ENCODE data around the gene BRINP2.

BRINP2 gene

GRCh38 chr1:177236962-177237361 is 66.2 kb downstream of the BRINP2 start:
- no peak for DNase-seq
- no peaks in the 10 kb centered on the region for H3K27me3 ChIP-seq (ENCODE audit: insufficient read depth, low read depth, severe bottlenecking)
- no peaks in the 10 kb centered on the region for H3K36me3 ChIP-seq
- H3K4me3 ChIP-seq (ENCODE audit: low read depth, low read length): no peak overlapping the region
- H3K9me3 ChIP-seq (ENCODE audit: severe bottlenecking): no peaks in the 10 kb centered on the region
- no peak for TF ChIP-seq CTCF (IDR thresholded peaks at IDR 0.05; ENCODE audit: low read depth, low read length)
- no peak overlapping the region for H3K27ac ChIP-seq

DNA sequence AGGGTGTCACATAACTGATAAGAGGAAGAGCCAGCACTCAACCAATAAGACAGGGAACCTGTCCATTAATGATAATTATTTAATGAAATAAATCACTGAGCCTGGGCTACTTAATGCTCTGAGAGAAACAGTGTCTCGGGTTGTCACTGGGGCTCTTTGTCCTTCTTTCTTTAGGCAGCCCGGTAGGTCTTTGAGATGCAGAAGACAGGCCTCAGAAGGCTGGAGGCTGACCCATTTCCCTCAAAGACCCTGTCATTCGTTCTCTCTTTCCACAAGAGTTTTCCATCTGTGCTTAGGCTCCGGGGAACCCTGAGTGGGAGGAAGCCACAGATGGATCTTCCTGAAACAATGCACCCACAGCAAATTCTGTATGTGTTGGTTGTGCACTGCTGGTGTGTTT is 68.2 kb downstream of the BRINP2 start:
- no peak for TF ChIP-seq CTCF (IDR thresholded peaks at IDR 0.05; ENCODE audit: low read depth, low read length)
- DNase-seq: no peak
- no peaks in the 10 kb centered on the region for H3K27me3 ChIP-seq (ENCODE audit: insufficient read depth, low read depth, severe bottlenecking)
- no peaks in the 10 kb centered on the region for H3K9me3 ChIP-seq (ENCODE audit: severe bottlenecking)
- H3K4me3 ChIP-seq (ENCODE audit: low read depth, low read length): no peak overlapping the region
- no peak overlapping the region for H3K27ac ChIP-seq
- no peaks in the 10 kb centered on the region for H3K36me3 ChIP-seq

DNA sequence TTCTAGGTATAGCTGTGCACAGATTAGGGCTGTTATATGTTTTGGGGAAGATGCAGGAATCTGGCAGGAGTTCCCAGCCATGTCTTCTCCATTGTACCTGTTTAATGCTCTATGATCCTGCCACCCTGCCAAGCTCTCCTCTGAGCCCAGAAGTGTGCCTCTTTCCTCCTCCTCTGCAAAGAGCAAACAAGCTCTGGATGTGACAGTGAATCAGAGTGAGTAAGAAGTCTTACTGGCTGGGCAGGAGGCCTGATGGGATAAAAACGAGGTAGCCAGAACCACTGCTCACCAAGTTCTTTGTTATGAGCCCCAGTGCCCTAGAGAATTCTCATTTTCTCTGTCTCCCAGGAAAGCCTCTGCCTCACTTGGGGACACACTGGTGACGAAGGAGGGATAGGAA is 69.0 kb downstream of the BRINP2 start:
- TF ChIP-seq CTCF (IDR thresholded peaks at IDR 0.05; ENCODE audit: low read depth, low read length): no peak
- H3K27me3 ChIP-seq (ENCODE audit: insufficient read depth, low read depth, severe bottlenecking): no peaks in the 10 kb centered on the region
- no peak overlapping the region for H3K4me3 ChIP-seq (ENCODE audit: low read depth, low read length)
- H3K27ac ChIP-seq: no peak overlapping the region
- no peak for DNase-seq
- no peaks in the 10 kb centered on the region for H3K9me3 ChIP-seq (ENCODE audit: severe bottlenecking)
- no peaks in the 10 kb centered on the region for H3K36me3 ChIP-seq

DNA sequence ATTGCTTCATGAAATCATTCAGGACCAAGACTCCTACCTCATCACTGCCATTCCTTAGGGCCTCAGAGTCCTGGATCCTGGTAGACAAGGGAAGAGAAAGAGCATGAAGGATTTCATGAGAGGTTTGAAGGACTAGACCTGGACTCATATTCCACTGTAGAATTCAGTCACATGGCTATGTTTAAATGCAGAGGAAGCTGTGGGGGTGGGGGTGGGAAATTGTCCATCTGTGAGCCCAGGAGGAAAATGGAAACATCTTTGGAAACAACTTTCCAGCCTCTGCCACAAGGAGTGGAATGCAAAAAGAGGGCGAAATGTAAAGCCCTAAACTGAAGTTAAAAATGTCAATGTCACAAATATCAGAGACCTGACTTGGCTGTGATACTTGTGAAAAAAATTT is 73.0 kb downstream of the BRINP2 start:
- Histone ChIP-seq H3K27ac (no peak overlapping the region), H3K27me3 (ENCODE audit: insufficient read depth, low read depth, severe bottlenecking) (no peaks in the 10 kb centered on the region), H3K36me3 (no peaks in the 10 kb centered on the region), H3K4me3 (ENCODE audit: low read depth, low read length) (no peak overlapping the region), H3K9me3 (ENCODE audit: severe bottlenecking) (no peaks in the 10 kb centered on the region)
- no peak for DNase-seq
- TF ChIP-seq CTCF (IDR thresholded peaks at IDR 0.05; ENCODE audit: low read depth, low read length): no peak

- H3K27ac ChIP-seq: no peak overlapping the region
- no peaks in the 10 kb centered on the region for H3K27me3 ChIP-seq (ENCODE audit: insufficient read depth, low read depth, severe bottlenecking)
- H3K36me3 ChIP-seq: no peaks in the 10 kb centered on the region
- no peak for TF ChIP-seq CTCF (IDR thresholded peaks at IDR 0.05; ENCODE audit: low read depth, low read length)
- H3K9me3 ChIP-seq (ENCODE audit: severe bottlenecking): no peaks in the 10 kb centered on the region
- H3K4me3 ChIP-seq (ENCODE audit: low read depth, low read length): no peak overlapping the region
- no peak for DNase-seq
Measured at GRCh38 chr1:177246710-177247580, 76.2 kb downstream of the BRINP2 start.

Data from WERI-Rb-1 (cell line).